Vagina (tissue), 2 donors: ENCODE results near the gene MUC3A. TPM values are rescaled to one million over a fixed set of nuclear protein-coding genes. Genes with fewer than 3 reads are reported as not detected.
A peak's percentile ranks its signal among the peaks of the same experiment; 100 is the strongest.

Source experiments
- DNase-seq, 2 donors: peaks; one replicate each; pipeline ENCODE4 v3.0.0-alpha.2; 2017; ENCODE audit errors: extremely low spot score in 2 of 2
- H3K27ac ChIP-seq: fragments of 200-600 bp; sonication (generic); one replicate; pipeline ENCODE4 v1.5.1; 2019
- H3K27me3 ChIP-seq: fragments of 200-600 bp; sonication (generic); one replicate; pipeline ENCODE4 v1.5.1; 2019
- H3K36me3 ChIP-seq, 2 donors: fragments of 200-600 bp; sonication (generic); one replicate each; pipeline ENCODE4 v1.5.1; 2017 to 2019
- H3K4me1 ChIP-seq: fragments of 200-600 bp; sonication (generic); one replicate; pipeline ENCODE4 v1.5.1; 2019
- H3K4me3 ChIP-seq, 2 donors: fragments of 200-600 bp; sonication (generic); 1 replicate in 1 of 2; 2 replicates in 1 of 2; pipeline ENCODE4 v1.5.1; 2016 to 2019
- H3K9me3 ChIP-seq: fragments of 200-600 bp; sonication (generic); one replicate; pipeline ENCODE4 v1.5.1; 2019
- CTCF ChIP-seq, 3 experiments: fragments of 450-650 bp in 2 of 3; fragments of 200-600 bp in 1 of 3; sonication (generic) in 1 of 3; IDR thresholded peaks; one replicate each; pipeline ENCODE4 v1.5.1; 2017 to 2019; ENCODE audit warnings: antibody characterized with exemption in 3 of 3, mild to moderate bottlenecking in 2 of 3, moderate library complexity in 2 of 3
- POLR2A ChIP-seq, 2 donors: fragments of 450-650 bp; IDR thresholded peaks; one replicate each; pipeline ENCODE4 v1.6.1; 2017; ENCODE audit warnings: antibody characterized with exemption in 2 of 2, mild to moderate bottlenecking in 2 of 2, moderate library complexity in 2 of 2
- POLR2AphosphoS5 ChIP-seq, 2 donors: sonication (generic); formaldehyde crosslinking; IDR thresholded peaks; one replicate each; pipeline ENCODE4 v1.9.0; 2017; ENCODE audit warnings: antibody characterized with exemption in 2 of 2, mild to moderate bottlenecking in 2 of 2, low read depth in 1 of 2; ENCODE audit not compliant: insufficient read depth in 1 of 2
- intact Hi-C: fragments of 100-400 bp; cut with DNase I; formaldehyde crosslinking; loops from one replicate; pipeline ENCODE4 v1.15.1; 2023
- total RNA-seq: library from RNA; depleted of rRNA; stranded (reverse); fragments of >200 nt; gene quantifications from one replicate; pipeline ENCODE4 v1.2.3, GENCODE V29; 2016

Gene MUC3A
- total RNA-seq, 1 donor from 2014 or later, result 0.49 TPM

- DNase-seq, result no peak
- Histone ChIP-seq H3K27ac (peak overlapping the region; percentile 20), H3K36me3 (no peaks in the 10 kb centered on the region), H3K9me3 (no peaks in the 10 kb centered on the region), H3K27me3 (no peaks in the 10 kb centered on the region), H3K4me3 (no peak overlapping the region), H3K4me1 (peaks cover 9% of the 10 kb centered on the region)
- intact Hi-C loops, result no loop called here
- peak; percentile 32 to 92 for TF ChIP-seq POLR2AphosphoS5 (IDR thresholded peaks at IDR 0.05; ENCODE audit: insufficient read depth in 1 of 2, low read depth in 1 of 2)
- no peak for TF ChIP-seq POLR2A (IDR thresholded peaks at IDR 0.05)
- no peak for TF ChIP-seq CTCF (IDR thresholded peaks at IDR 0.05)
Observed at GRCh38 chr7:100942045-100942774, 7.1 kb upstream of the MUC3A start.

GRCh38 chr7:100943693-100944092 lies 5.6 kb upstream of the MUC3A start:
- no peaks in the 10 kb centered on the region for H3K27me3 ChIP-seq
- H3K4me1 ChIP-seq, result peaks cover 9% of the 10 kb centered on the region
- intact Hi-C loops, result no loop called here
- H3K36me3 ChIP-seq, result no peaks in the 10 kb centered on the region
- DNase-seq, result no peak
- TF ChIP-seq POLR2A (IDR thresholded peaks at IDR 0.05), result no peak
- TF ChIP-seq POLR2AphosphoS5 (IDR thresholded peaks at IDR 0.05; ENCODE audit: insufficient read depth in 1 of 2, low read depth in 1 of 2), result no peak
- TF ChIP-seq CTCF (IDR thresholded peaks at IDR 0.05), result no peak
- H3K27ac ChIP-seq, result no peak overlapping the region
- H3K9me3 ChIP-seq, result no peaks in the 10 kb centered on the region
- H3K4me3 ChIP-seq, result no peak overlapping the region

DNA sequence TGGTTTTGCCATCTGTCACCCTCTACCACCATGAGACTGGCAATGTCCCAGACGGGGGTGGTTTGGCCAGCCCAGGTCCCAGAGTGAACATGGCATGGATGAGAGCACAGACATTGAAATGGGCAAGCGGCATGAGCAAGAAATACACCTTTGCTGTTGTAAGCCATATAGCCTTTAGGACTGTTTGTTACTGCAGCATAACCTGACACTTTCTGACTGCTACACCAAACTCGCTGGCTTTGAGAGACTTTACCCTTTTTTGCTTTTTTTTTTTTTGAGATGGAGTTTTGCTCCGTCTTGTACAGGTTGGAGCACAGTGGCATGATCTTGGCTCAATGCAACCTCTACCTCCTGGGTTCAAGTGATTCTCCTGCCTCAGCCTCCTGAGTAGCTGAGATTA lies 5.2 kb upstream of the MUC3A start:
- TF ChIP-seq POLR2AphosphoS5 (IDR thresholded peaks at IDR 0.05; ENCODE audit: insufficient read depth in 1 of 2, low read depth in 1 of 2), result no peak
- TF ChIP-seq POLR2A (IDR thresholded peaks at IDR 0.05), result no peak
- TF ChIP-seq CTCF (IDR thresholded peaks at IDR 0.05), result no peak
- Histone ChIP-seq H3K9me3 (no peaks in the 10 kb centered on the region), H3K27me3 (no peaks in the 10 kb centered on the region), H3K36me3 (no peaks in the 10 kb centered on the region), H3K4me1 (peaks cover 9% of the 10 kb centered on the region), H3K4me3 (no peak overlapping the region), H3K27ac (no peak overlapping the region)
- DNase-seq, result no peak
- intact Hi-C loops, result no loop called here

DNA sequence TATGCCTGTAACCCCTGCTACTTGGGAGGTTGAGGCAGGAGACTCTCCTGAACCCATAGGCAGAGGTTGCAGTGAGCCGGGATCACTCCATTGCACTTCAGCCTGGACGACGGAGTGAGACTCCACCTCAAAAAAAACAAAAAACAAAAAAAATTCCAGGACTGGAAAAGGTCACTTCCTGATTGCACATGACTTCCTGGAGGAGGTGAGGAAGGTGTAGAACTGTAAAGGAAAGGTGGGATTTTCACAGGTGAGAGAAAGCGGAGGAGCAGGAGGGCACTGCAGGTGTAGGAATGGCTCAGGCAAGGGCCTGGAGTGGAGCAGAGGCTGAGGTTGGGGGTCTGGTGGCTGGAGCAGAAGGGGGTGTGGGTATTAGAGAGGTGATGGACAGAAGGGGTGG lies 3.2 kb upstream of the MUC3A start:
- H3K27me3 ChIP-seq, result no peaks in the 10 kb centered on the region
- H3K36me3 ChIP-seq, result no peaks in the 10 kb centered on the region
- H3K4me1 ChIP-seq, result peaks cover 9% of the 10 kb centered on the region
- no peak for DNase-seq
- intact Hi-C loops, result no loop called here
- H3K9me3 ChIP-seq, result no peaks in the 10 kb centered on the region
- no peak overlapping the region for H3K4me3 ChIP-seq
- H3K27ac ChIP-seq, result no peak overlapping the region
- TF ChIP-seq POLR2AphosphoS5 (IDR thresholded peaks at IDR 0.05; ENCODE audit: insufficient read depth in 1 of 2, low read depth in 1 of 2) (no peak), POLR2A (IDR thresholded peaks at IDR 0.05) (no peak), CTCF (IDR thresholded peaks at IDR 0.05) (no peak)

- H3K4me1 ChIP-seq, result peaks cover 9% of the 10 kb centered on the region
- H3K4me3 ChIP-seq, result no peak overlapping the region
- no peak overlapping the region for H3K27ac ChIP-seq
- intact Hi-C loops, result no loop called here
- H3K27me3 ChIP-seq, result no peaks in the 10 kb centered on the region
- H3K36me3 ChIP-seq, result no peaks in the 10 kb centered on the region
- no peak for TF ChIP-seq POLR2AphosphoS5 (IDR thresholded peaks at IDR 0.05; ENCODE audit: insufficient read depth in 1 of 2, low read depth in 1 of 2)
- TF ChIP-seq POLR2A (IDR thresholded peaks at IDR 0.05), result no peak
- TF ChIP-seq CTCF (IDR thresholded peaks at IDR 0.05), result no peak
- no peak for DNase-seq
- no peaks in the 10 kb centered on the region for H3K9me3 ChIP-seq
Observed at GRCh38 chr7:100946766-100947365, 2.5 kb upstream of the MUC3A start.
